ENCODE data around the gene C1orf35.
A peak's percentile ranks its signal among the peaks of the same experiment; 100 is the strongest.

Gene C1orf35

DNA sequence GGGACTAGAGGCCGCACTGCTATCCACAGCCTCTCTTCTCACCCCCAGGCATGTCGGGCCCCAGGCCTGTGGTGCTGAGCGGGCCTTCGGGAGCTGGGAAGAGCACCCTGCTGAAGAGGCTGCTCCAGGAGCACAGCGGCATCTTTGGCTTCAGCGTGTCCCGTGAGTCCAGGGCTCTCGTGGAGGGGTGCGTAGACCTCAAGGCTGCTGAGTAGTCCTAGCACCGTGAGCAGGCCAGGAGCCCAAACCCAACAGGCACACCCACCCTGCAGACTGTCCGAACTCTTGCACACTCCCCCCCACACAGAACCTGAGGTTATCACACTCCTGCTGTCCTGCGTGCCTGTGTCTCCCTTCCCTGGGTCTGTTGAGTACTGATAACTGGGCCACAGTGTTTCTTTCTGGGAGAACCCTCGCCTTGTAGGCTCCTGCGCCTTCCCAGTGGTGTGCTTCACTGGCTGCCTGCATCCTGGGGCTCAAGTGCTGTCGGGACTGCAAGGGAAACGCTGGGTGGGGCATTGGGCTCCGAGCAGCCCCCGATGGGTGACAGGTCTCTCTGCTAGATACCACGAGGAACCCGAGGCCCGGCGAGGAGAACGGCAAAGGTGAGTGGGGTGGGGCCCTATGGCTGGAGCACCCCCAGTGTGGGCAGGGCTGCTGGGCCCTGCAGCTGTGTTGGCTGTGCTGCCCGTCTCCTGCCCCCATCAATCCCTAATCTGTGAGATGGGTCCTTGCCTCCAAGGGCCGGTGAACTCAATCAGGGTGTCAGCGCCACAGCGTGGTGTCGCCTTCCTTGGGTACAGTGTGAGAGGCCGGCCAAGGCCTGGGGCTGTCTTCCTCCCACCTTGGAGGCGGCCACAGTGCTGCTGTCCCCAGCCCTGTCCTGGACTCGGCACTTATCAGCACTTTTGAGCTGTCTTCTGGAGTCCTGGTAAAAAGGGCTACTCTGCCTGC is 42.6 kb upstream of the C1orf35 start:
- TF ChIP-seq, protein P1, sequence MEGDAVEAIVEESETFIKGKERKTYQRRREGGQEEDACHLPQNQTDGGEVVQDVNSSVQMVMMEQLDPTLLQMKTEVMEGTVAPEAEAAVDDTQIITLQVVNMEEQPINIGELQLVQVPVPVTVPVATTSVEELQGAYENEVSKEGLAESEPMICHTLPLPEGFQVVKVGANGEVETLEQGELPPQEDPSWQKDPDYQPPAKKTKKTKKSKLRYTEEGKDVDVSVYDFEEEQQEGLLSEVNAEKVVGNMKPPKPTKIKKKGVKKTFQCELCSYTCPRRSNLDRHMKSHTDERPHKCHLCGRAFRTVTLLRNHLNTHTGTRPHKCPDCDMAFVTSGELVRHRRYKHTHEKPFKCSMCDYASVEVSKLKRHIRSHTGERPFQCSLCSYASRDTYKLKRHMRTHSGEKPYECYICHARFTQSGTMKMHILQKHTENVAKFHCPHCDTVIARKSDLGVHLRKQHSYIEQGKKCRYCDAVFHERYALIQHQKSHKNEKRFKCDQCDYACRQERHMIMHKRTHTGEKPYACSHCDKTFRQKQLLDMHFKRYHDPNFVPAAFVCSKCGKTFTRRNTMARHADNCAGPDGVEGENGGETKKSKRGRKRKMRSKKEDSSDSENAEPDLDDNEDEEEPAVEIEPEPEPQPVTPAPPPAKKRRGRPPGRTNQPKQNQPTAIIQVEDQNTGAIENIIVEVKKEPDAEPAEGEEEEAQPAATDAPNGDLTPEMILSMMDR (IDR thresholded peaks at IDR 0.05; ENCODE audit: low read depth, low read length, missing control alignments) = no peak
- DNase-seq (ENCODE audit: low read depth) = no peak
- no peak overlapping the region for H3K4me3 ChIP-seq (ENCODE audit: low read depth, low read length)

DNA sequence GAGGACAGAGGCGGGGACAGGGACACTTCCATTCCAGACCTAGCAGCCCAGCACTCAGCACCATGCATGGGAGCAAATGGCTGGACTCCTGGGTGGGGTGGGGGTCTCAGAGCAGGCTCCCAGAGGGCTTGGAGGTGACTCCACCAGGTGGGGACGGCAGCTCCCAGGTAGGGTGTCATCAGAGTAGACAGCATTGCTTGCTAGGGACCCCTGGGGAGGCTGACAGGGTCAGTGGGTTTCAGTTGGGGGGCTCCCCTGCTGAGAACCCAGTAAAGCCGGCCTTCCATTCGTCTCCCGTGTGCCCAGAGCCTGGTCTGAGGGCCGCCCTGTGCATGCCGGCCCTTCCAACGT is 41.8 kb upstream of the C1orf35 start:
- TF ChIP-seq, protein P1 (IDR thresholded peaks at IDR 0.05; ENCODE audit: low read depth, low read length, missing control alignments) = no peak
- DNase-seq (ENCODE audit: low read depth) = no peak
- H3K4me3 ChIP-seq (ENCODE audit: low read depth, low read length) = no peak overlapping the region

DNA sequence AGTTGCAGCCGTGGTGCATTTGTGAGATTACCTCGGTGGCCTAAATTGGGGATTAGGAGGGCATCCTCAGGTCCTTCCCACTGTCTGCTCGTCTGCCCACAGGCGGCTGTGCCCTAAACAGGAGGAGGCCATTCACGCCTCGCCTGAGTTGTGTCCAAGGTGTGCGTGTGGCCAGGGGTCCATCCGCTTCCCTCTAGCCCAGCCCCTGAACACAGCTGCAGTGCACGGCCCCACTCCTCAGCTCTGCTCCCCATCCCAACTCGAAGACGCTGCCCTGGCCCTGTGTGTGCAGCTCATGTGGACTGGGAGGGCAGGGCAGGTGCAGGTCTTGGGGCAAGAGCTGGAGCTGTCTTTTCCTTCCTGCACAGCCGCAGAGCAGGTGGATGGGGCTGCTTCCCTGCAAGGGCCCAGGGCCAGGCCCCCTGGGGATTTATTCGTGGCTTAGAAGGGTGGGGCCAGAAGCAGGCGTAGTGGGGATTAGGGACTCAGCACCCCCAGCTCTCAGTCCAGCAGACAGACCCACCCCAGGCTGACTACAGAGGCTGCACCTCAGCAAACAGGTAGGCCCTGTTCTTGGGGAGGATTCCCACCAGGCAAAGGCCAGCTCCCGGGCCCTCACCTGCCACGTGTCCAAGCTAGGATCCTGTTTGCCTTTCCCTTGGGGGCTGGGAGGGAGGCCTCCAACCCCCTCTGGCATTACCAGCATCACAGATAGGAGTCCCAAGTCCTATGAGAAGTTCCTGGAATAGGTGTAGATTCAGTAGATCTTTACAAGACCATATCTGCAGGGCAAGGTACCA is 41.3 kb upstream of the C1orf35 start:
- no peak for DNase-seq (ENCODE audit: low read depth)
- no peak overlapping the region for H3K4me3 ChIP-seq (ENCODE audit: low read depth, low read length)
- TF ChIP-seq, protein P1 (IDR thresholded peaks at IDR 0.05; ENCODE audit: low read depth, low read length, missing control alignments) = no peak

DNA sequence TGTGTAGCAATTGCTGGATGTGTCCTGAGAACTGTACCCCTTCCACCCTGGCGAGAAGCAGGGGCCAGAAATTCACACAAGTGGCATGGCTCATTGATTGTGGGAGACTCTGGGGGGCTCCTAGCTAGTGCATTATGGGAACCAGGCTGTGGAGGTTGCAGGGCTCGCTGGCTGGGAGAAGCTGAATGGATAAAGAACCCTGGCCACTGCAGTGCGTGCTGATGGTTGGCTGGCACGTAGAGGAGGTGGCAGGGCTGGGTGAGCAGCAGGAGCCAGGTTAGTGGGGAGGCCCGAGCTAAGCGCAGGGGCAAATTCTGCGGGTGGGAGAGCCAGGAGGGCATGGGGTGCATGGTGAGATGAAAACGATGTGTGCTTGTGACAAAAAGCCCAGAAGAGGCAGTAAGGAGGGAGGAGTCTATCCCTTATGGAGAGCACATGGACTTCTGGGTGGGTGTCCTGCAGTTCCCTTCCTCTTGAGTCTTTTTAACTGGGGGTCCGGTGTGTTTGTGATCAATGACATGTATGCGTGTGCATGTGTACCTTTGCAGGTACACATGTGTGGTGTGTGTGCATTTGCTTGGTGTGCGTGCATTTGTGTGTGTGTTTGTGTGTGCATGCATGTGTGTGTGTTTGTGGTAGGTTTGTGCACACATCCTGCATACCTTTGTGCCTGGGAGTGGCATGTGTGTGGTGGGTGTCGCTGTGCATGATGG is 40.5 kb upstream of the C1orf35 start:
- DNase-seq (ENCODE audit: low read depth) = no peak
- TF ChIP-seq, protein P1 (IDR thresholded peaks at IDR 0.05; ENCODE audit: low read depth, low read length, missing control alignments) = no peak
- no peak overlapping the region for H3K4me3 ChIP-seq (ENCODE audit: low read depth, low read length)

DNA sequence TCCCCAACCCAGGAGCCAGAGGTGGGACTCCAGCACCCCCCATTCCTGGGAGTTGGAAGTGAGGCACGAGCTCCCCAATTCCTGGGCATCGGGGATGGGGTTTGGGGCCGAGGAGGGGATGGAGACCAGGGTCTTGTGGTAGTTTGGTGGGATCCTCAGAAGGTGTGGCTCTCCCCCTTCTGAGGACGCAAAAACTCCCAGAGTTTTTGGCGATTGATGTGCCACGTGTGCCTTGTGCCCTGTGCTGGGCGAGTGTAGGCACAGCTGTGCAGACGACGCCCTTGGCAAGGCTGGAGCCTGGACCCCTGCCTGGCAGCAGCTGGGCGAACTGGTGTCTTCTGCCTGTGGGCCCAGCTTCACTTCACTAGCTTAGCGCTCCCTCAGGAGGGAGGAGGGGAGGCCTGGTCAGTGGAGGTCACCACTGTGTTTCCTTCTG is 39.6 kb upstream of the C1orf35 start:
- no peak for DNase-seq (ENCODE audit: low read depth)
- H3K4me3 ChIP-seq (ENCODE audit: low read depth, low read length) = no peak overlapping the region
- TF ChIP-seq, protein P1 (IDR thresholded peaks at IDR 0.05; ENCODE audit: low read depth, low read length, missing control alignments) = no peak

DNA sequence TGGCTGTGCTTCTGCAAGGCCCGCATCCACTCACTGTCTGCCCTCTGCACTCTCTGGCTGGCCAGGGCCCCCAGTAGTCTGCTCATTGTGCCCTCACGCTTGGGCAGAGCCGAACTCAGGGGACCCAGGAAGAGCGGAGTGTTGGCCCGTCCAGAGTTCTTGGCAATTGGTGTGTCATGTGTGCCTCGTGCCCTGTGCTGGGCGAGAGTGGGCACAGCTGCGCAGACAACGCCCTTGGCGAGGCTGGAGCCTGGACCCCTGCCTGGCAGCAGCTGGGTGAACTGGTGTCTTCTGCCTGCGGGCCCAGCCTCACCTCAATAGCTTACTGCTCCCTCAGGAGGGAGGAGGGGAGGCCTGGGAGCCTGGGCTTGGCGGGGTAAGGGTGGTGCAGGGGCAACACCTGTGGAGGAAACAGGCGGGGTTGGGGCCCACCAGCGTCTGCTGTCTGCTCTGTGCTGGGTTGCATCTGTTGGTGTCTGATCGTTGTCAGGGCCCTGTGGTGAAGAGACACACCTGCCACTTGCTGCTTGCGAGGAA is 39.1 kb upstream of the C1orf35 start:
- DNase-seq (ENCODE audit: low read depth) = no peak
- TF ChIP-seq, protein P1 (IDR thresholded peaks at IDR 0.05; ENCODE audit: low read depth, low read length, missing control alignments) = no peak
- peak overlapping the region; percentile 90 for H3K4me3 ChIP-seq (ENCODE audit: low read depth, low read length)
